Fibroblast of skin of abdomen (primary cell): ENCODE results near the gene ZNF500.

Experiments
- DNase-seq: peaks from one replicate; pipeline ENCODE4 v3.0.0-alpha.2; 2013

Gene ZNF500

DNA sequence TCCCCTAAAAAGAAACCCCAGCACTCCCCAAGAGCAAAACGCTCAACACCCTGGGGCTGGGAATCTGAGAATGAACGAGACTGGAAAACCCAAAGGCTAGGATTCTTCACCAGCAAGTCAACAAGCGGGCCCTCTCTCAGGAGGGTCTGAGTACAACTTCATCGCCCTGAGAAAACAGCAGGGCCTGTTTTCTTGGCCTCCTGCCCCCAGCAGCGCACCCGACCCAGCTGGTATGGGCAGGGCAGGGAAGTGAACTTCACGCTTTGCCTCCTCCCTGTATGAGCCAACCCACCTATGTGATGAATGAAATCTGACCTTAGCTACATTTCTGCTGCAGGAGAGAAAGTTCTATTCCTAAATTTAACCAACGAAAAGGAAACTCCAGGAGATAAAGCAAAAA is 62.5 kb downstream of the ZNF500 start:
- DNase-seq = no peak

DNA sequence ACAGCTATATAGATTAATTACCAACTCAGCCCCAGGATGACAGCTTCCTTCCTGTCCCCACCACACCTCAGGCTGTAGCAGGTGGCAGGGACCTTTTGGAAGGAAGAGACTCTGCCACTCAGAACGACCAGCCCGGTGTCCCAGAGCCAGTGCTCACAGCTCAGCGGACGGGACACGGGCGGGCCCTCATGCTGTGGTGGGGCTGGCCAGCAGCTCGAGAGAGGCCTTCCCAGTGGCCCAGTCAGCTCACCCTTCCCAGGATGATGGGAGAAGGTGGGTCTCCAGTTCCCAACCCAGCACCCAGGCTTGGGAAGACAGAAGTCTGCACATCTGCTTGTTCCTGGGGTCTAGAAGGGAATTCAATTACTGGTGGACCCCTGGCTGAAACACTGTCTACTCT is 63.1 kb downstream of the ZNF500 start:
- DNase-seq = no peak

DNA sequence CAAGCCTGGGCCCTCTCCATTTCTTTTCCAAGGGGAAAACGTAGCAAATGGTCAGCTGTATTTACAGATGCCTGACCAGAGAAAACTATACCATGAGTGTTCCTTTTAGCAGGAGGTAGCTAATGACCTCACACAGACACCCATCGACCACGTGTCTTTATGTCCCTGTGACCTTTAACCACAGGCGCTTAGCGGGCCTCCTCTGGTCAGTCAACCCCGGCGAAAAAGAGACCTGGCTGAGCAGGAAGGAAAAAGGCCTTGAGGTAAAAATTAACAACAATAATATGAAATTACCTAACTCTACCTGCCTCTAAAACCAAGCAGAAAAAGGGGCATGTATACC is 64.5 kb downstream of the ZNF500 start:
- no peak for DNase-seq

DNA sequence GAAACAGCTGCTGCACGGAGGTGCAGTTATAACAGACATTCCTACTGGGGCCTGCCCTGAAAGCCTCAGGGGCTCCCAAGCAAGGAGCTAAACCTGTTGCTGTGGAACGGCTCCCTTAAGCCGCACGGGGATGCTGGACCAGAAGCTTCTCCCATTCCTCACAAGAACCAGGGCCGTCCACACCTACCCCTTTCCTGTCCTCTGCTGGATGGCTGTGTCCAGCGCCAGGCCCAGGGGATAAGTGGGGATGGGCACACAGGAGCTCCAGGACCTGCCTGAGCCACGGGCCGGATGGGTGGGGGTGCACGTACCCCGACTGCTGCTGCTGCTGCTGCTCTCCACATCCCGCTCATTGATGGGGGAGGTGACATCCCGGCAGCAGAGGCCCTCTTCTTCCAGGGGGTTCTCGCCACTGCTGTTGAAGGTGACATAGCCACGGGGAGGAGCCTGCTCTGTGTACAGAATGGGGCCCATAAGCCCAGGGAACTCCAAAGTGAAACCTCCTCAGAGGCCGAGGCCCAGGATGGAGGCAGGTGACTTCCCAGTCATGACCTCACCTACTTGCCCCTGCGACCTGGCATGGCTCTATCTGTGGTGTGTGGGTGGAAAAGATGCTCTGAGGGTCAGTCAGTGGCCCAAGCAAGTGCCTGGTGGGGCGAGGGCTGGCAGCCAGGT is 65.0 kb downstream of the ZNF500 start:
- DNase-seq = no peak

DNA sequence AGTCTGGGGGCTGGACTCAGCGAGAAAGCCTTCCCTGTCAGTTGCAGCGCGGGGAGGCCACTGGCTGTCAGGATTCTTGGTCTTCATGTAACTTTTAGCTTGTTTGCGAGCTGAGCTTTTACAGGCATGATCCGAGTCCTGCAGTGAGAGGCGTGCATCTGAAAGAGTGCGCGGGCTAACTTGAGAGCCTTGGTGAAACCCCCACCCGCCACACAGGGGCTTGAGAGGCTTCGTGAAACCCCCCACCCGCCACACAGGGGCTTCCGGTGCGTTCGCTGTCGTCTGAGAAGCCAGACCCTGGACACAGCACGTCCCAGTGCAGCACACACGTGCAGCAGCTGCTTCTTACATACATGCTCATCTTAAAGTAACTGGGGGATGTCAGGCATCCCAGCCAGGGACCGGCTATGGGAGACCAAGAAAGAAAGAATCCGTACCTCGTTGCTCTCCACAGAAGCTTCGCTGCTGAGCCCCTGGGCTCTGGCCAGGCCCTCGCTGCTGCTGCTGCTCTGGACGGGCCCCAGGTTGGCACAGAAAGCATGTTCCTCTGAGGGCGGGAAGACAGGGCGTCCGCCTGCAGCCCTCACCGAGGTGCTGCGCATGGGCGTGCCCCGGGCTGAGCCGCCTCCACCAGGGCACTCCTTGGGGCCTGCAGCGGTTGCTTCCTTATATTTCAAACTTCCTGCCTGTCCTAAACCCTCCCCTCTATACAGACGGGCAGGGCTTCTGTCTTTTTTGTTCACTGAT is 65.8 kb downstream of the ZNF500 start:
- no peak for DNase-seq

DNA sequence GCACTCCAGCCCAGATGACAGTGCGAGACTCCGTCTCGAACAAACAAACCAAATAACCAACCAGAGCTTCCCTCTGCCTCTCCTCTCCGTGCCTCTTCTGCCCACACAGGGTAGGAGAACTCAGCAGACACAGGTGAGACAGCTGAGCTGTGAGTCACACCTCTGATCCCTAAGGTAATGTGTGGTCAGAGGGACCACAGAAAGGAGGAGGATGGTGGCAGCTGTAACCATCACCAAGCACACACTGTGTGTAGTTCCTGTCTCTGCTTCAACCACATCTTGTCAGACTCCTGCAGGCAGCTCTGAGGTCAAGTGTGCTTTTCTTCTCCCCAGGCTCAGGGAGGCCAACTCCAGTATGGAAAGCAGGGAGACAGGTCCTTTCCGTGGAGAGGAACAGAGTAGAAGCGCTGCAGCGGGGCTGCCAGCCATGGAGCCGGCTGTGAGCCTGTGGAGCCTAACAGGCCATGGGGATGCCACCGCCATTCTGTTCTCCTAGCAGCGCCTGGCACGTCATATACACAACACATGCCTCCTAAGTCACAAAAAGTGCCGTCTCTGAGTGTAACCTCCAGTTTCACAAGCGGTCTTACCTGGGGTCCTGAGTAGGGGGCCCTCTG is 66.5 kb downstream of the ZNF500 start:
- DNase-seq = no peak

DNA sequence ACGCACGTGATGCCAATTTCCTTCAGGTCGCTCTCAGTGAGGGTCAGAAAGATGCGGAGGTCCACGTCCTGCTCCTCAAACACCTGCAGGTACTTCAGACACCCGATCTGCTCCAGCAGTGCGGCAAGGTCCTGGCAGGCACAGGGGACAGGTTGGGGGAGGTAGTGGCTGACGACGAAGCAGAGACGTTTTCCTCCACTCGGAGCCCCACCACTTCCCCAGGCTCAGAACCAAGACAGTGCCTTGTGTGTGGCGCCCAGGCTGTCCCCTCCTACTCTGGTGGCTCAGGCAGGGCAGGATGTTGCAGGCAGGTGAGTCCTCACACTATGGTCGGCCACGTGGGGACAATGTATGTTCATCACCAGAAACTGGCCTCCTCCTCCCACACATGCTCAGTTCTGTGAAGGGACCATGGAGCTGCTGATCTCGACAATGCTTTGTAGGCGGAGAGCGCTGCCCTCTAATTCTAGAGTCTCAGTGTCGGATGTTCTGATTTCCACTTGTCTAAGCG is 67.9 kb downstream of the ZNF500 start:
- DNase-seq = no peak

DNA sequence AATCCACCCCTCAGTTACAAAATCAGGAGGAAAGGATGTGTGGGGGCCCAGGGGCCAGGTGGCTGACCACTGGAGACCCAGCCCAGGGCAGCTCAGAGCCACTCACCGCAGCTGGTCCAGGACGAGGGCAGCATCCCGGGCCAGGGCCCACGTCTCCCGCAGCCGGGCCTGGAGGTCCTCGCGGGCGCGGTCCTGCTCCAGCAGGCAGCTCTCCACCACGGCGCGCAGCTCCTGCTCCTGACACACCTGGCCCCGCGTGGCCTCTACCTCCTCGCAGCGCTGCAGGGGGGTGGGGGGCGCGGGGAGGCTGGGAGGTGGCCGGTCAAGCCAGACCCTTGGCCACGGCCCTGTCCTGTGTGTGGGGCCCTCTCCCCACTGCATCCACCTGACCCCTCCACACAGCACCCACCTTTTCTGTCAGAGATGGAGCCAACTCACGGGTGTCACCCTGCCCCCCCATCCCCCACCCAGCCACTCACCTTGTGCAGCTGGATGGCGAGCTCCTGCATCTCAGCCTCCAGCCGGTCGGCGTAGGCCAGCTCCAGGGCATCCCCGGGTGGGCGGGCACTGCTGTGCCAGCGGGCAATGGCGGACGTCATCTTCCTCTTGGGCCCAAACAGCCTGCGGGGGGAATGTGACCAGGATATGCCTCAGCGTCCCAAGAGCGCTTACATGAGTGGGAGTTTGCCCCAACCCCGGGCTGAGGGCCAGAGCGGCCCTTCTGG is 68.5 kb downstream of the ZNF500 start:
- no peak for DNase-seq
